MM.1S (cell line): ENCODE measurements around the gene DUSP9.

Source experiments
- DNase-seq: peaks from one replicate; pipeline ENCODE4 v3.0.0-alpha.2; 2015
- H2AFZ ChIP-seq: fragments of 300-600 bp; sonication (generic); 2 replicates; pipeline ENCODE4 v1.6.0; 2016; ENCODE audit warnings: antibody characterized with exemption, low read length
- H3F3A ChIP-seq: fragments of 300-600 bp; sonication (generic); 2 replicates; pipeline ENCODE4 v1.6.1; 2016; ENCODE audit warnings: mild to moderate bottlenecking, antibody characterized with exemption, low read length, moderate library complexity, mixed read lengths; ENCODE audit not compliant: insufficient read depth
- H3K27ac ChIP-seq: fragments of 300-600 bp; sonication (generic); 2 replicates; pipeline ENCODE4 v1.5.1; 2016; ENCODE audit warnings: mild to moderate bottlenecking, low read length
- H3K27me3 ChIP-seq: fragments of 300-600 bp; sonication (generic); replicated peaks from 2 replicates; pipeline ENCODE4 v1.6.0; 2016; ENCODE audit warnings: low read length; ENCODE audit not compliant: insufficient read depth
- H3K36me3 ChIP-seq: fragments of 300-600 bp; sonication (generic); replicated peaks from 2 replicates; pipeline ENCODE4 v1.6.1; 2016; ENCODE audit warnings: mild to moderate bottlenecking, low read length, mixed read lengths; ENCODE audit not compliant: insufficient read depth
- H3K4me1 ChIP-seq: fragments of 300-600 bp; sonication (generic); 2 replicates; pipeline ENCODE4 v1.6.1; 2016; ENCODE audit warnings: low read length, mixed read lengths
- H3K4me2 ChIP-seq: fragments of 300-600 bp; sonication (generic); 2 replicates; pipeline ENCODE4 v1.6.0; 2016; ENCODE audit warnings: low read depth, low read length
- H3K4me3 ChIP-seq: fragments of 300-600 bp; sonication (generic); 2 replicates; pipeline ENCODE4 v1.5.1; 2016; ENCODE audit warnings: low read length, mixed read lengths
- H3K79me2 ChIP-seq: fragments of 300-600 bp; sonication (generic); 2 replicates; pipeline ENCODE4 v1.6.1; 2016; ENCODE audit warnings: mixed run types, low read length, mixed read lengths
- H3K9ac ChIP-seq: fragments of 300-600 bp; sonication (generic); 2 replicates; pipeline ENCODE4 v1.6.1; 2016; ENCODE audit warnings: low read length, mixed read lengths
- H3K9me2 ChIP-seq: fragments of 300-600 bp; sonication (generic); replicated peaks from 2 replicates; pipeline ENCODE4 v1.6.1; 2016; ENCODE audit warnings: mild to moderate bottlenecking, low read length, mixed read lengths; ENCODE audit not compliant: insufficient read depth
- H3K9me3 ChIP-seq: fragments of 300-600 bp; sonication (generic); replicated peaks from 2 replicates; pipeline ENCODE4 v1.6.1; 2016; ENCODE audit warnings: mild to moderate bottlenecking, low read length, mixed read lengths; ENCODE audit not compliant: insufficient read depth
- H4K20me1 ChIP-seq: fragments of 300-600 bp; sonication (generic); 2 replicates; pipeline ENCODE4 v1.6.1; 2016; ENCODE audit warnings: mild to moderate bottlenecking, low read length, moderate library complexity, mixed read lengths; ENCODE audit not compliant: insufficient read depth
- CTCF ChIP-seq: fragments of 300-600 bp; sonication (generic); IDR thresholded peaks from 2 replicates; pipeline ENCODE4 v1.5.1; 2016; ENCODE audit warnings: antibody characterized with exemption, low read length, mixed read lengths
- EZH2 ChIP-seq: fragments of 300-600 bp; sonication (generic); optimal IDR thresholded peaks from 2 replicates; pipeline ENCODE3; 2017; ENCODE audit warnings: low read depth, mild to moderate bottlenecking, antibody characterized with exemption, low read length, mixed read lengths
- EZH2phosphoT487 ChIP-seq: fragments of 300-600 bp; sonication (generic); IDR thresholded peaks from 2 replicates; pipeline ENCODE4 v1.6.1; 2018; ENCODE audit warnings: antibody characterized with exemption, low read length

The DUSP9 gene

GRCh38 chrX:153631346-153631745, 15.7 kb upstream of the DUSP9 start:
- peaks cover 67% of the 10 kb centered on the region for H3K27me3 ChIP-seq

GRCh38 chrX:153631907-153632594, 15.0 kb upstream of the DUSP9 start:
- no peaks in the 10 kb centered on the region for H4K20me1 ChIP-seq
- H3F3A ChIP-seq = no peaks in the 10 kb centered on the region
- H3K9me3 ChIP-seq = no peaks in the 10 kb centered on the region
- H2AFZ ChIP-seq = no peak overlapping the region
- no peak for DNase-seq
- no peaks in the 10 kb centered on the region for H3K9me2 ChIP-seq
- no peaks in the 10 kb centered on the region for H3K36me3 ChIP-seq
- H3K79me2 ChIP-seq = no peaks in the 10 kb centered on the region
- H3K9ac ChIP-seq = no peak overlapping the region
- peaks cover 66% of the 10 kb centered on the region for H3K27me3 ChIP-seq
- H3K4me1 ChIP-seq = no peaks in the 10 kb centered on the region
- no peak overlapping the region for H3K27ac ChIP-seq
- H3K4me3 ChIP-seq = no peak overlapping the region
- H3K4me2 ChIP-seq = no peak overlapping the region
- TF ChIP-seq EZH2 (no peak), EZH2phosphoT487 (no peak), CTCF (no peak)

More at GRCh38 chrX:153631346-153631745, 15.7 kb upstream of the DUSP9 start:
- Histone ChIP-seq H3K4me1 (no peaks in the 10 kb centered on the region), H3F3A (no peaks in the 10 kb centered on the region), H3K9me2 (no peaks in the 10 kb centered on the region), H3K36me3 (no peaks in the 10 kb centered on the region), H3K9ac (no peak overlapping the region), H3K9me3 (no peaks in the 10 kb centered on the region), H3K4me2 (no peak overlapping the region), H3K79me2 (no peaks in the 10 kb centered on the region), H2AFZ (no peak overlapping the region), H4K20me1 (no peaks in the 10 kb centered on the region), H3K27ac (no peak overlapping the region), H3K4me3 (no peak overlapping the region)
- TF ChIP-seq EZH2 (no peak), CTCF (no peak), EZH2phosphoT487 (no peak)
- no peak for DNase-seq

GRCh38 chrX:153632595-153632946, 14.4 kb upstream of the DUSP9 start:
- TF ChIP-seq EZH2phosphoT487 (no peak), CTCF (no peak), EZH2 (no peak)
- Histone ChIP-seq H2AFZ (no peak overlapping the region), H3F3A (no peaks in the 10 kb centered on the region), H3K4me3 (no peak overlapping the region), H4K20me1 (no peaks in the 10 kb centered on the region), H3K4me2 (no peak overlapping the region), H3K9ac (no peak overlapping the region), H3K27me3 (peaks cover 64% of the 10 kb centered on the region), H3K36me3 (no peaks in the 10 kb centered on the region), H3K79me2 (no peaks in the 10 kb centered on the region), H3K4me1 (no peaks in the 10 kb centered on the region), H3K9me2 (no peaks in the 10 kb centered on the region), H3K27ac (no peak overlapping the region), H3K9me3 (no peaks in the 10 kb centered on the region)
- DNase-seq = no peak
